GM18505 (cell line): Measurements from ENCODE around the gene LIMCH1.

ENCODE experiments used
- ATAC-seq: cut with Tn5 transposase; IDR thresholded peaks from one replicate; pipeline ENCODE4 v1.9.1; 2021; ENCODE audit not compliant: unreplicated experiment
- POLR2A ChIP-seq: IDR thresholded peaks from 4 replicates; pipeline ENCODE4 v1.6.1; 2011; ENCODE audit warnings: borderline replicate concordance; ENCODE audit not compliant: insufficient read depth, insufficient read length; ENCODE audit errors: extremely low read depth

Gene LIMCH1

GRCh38 chr4:41586675-41587225 lies 48.8 kb downstream of the LIMCH1 start:
- no peak for TF ChIP-seq POLR2A
- no peak for ATAC-seq

- no peak for TF ChIP-seq POLR2A
- ATAC-seq = no peak
These were observed 49.3 kb downstream of the LIMCH1 start for GRCh38 chr4:41587286-41587685.

- TF ChIP-seq POLR2A = no peak
- ATAC-seq = no peak
These were observed 52.6 kb downstream of the LIMCH1 start for GRCh38 chr4:41590591-41590990.

DNA sequence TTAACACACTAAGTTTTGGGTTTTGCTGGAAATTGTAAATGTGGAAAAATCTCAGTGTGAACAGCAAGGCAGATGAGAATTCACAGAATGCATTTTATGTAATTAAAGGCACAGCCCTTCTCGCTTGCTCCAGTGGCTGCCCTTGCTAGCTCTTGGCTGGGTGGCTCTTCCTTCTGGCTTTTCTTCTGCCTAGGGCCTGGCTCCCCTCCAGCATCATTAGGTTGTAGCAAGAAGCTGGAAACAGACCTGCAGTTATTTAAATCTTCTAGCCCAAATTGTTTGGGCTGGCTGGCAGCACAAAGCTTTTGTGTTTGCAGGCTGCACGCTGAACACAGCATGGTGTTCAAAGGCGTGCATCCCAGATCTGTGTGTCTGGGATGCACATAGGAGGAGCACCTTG lies 56.5 kb downstream of the LIMCH1 start:
- no peak for ATAC-seq

DNA sequence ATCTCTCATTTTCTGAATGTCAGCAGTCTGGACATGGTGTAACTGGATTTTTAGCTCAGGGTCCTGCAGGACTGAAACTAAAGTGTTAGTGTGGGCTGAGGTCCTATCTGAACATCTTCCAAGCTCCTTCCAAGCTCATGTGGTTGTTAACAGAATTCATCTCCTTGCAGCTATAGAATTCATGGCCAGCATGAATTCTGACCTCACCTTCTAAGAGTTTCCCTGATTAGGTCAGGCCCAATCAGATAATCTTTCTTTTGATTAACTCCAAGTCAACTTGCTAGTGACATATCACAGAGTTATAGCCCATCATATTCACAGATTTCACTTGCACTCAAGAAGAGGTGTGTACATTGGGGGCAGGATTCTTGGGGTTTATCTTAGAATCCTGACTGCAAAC lies 59.5 kb downstream of the LIMCH1 start:
- no peak for ATAC-seq
- TF ChIP-seq POLR2A = no peak

More for the DNA sequence above, 56.5 kb downstream of the LIMCH1 start:
- no peak for TF ChIP-seq POLR2A

DNA sequence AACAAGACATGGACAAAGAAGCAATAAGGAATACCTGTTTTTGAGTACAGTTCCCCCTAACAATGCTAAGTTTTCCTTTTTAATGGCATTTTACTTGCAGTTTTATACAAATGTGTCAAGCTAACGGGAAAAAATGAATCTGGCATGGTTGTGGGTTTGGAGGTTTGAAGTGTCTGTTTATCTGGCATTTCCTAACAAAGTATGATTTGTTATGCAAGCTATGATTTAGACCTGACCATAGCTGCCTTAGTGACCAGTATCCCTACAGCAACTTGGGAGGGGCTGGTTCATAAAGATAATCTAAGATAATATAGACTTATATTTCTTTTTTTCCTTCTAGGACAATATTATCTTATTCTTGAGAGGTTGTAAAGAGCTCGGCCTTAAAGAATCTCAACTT lies 60.6 kb downstream of the LIMCH1 start:
- no peak for ATAC-seq
- TF ChIP-seq POLR2A = no peak

DNA sequence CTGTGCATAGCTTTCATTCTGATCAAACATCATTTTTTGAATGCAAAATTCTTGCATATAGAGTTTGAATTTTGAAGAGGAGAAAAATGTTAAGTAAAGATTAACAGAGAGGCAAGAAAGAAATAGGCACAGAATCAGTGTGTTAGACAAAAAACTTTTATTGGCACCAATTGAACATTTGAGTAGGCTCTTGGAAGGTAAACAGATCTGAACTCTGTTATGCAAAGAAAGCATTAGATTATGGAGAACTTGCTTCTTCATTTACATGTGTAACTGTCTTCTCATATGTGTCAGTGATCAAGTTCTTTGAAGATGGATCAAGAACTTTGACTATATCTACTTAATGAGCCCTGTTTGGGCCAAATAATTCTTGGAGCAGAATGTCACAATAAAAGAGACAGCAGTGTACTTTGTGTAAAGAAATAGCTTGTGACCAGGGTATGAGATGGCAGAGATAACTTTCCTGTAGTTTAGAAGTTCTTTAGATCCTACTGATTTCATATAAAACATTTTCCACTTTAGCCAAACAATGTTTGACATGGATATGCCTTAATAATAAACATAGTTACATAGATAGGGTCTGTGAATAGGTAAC lies 61.3 kb downstream of the LIMCH1 start:
- TF ChIP-seq POLR2A = no peak
- no peak for ATAC-seq

DNA sequence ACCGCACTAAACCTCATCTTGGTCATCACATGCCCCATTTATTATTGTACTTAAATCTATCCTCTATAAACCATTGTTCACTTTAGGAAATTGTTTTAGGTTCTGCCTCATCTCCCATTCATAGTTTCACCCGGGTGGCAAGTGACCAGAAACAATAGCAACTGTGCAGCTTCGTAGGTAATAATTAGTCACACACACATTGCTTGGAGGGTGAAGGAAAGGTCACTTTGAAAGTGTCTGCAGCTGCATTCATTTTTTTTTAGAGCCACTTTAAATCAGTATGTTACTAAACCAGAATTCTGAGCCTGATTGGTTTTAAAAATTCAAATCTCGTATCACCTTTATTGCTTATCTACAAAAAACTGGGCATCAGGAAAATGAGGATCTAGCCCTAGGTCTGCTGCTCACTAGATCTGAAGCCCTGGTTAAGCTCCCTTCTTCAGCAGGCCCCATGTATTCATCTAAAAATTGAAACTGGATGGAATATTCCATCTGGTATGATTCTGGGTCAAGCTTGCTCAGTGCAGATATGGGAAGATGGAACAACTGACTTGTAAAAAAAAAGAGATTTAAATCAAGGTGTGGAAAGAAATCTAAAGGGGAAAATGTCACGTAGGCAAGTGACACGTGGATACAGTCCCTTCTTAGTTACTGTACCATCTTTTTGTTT lies 62.4 kb downstream of the LIMCH1 start:
- no peak for ATAC-seq
- TF ChIP-seq POLR2A = no peak

GRCh38 chr4:41601025-41601424 lies 63.1 kb downstream of the LIMCH1 start:
- TF ChIP-seq POLR2A = no peak
- ATAC-seq = no peak

- ATAC-seq = no peak
- TF ChIP-seq POLR2A = no peak
These were observed 64.2 kb downstream of the LIMCH1 start for GRCh38 chr4:41602113-41602512.

GRCh38 chr4:41602886-41603498 lies 65.0 kb downstream of the LIMCH1 start:
- TF ChIP-seq POLR2A = no peak
- ATAC-seq = no peak

GRCh38 chr4:41609851-41610250 lies 71.9 kb downstream of the LIMCH1 start:
- no peak for ATAC-seq
- TF ChIP-seq POLR2A = no peak

- TF ChIP-seq POLR2A = no peak
- no peak for ATAC-seq
These were observed 72.5 kb downstream of the LIMCH1 start for GRCh38 chr4:41610474-41610873.
